ENCODE results near the gene TTLL7.

DNA sequence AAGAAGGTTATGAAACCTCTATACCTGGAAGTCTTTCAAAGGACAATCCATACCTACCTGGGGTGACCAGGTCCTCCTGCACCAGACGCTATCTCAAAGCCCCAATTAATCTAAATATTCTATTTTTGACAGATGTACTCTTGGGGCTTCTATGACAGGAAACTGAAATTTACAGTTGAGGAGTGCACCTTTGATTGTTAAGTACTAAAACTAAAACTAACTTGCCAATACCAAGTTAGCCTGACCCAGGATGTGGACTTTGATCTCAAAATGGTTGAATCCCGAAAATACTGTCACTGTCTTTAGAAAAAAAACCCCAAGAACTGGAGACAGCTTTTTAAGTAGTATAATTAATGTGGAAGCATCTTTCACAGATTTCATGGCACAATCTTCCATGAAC is 162.4 kb downstream of the TTLL7 start:
- TF ChIP-seq, protein P1, sequence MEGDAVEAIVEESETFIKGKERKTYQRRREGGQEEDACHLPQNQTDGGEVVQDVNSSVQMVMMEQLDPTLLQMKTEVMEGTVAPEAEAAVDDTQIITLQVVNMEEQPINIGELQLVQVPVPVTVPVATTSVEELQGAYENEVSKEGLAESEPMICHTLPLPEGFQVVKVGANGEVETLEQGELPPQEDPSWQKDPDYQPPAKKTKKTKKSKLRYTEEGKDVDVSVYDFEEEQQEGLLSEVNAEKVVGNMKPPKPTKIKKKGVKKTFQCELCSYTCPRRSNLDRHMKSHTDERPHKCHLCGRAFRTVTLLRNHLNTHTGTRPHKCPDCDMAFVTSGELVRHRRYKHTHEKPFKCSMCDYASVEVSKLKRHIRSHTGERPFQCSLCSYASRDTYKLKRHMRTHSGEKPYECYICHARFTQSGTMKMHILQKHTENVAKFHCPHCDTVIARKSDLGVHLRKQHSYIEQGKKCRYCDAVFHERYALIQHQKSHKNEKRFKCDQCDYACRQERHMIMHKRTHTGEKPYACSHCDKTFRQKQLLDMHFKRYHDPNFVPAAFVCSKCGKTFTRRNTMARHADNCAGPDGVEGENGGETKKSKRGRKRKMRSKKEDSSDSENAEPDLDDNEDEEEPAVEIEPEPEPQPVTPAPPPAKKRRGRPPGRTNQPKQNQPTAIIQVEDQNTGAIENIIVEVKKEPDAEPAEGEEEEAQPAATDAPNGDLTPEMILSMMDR (conservative IDR thresholded peaks at IDR 0.05; ENCODE audit: low read depth in 2 of 2): no peak
- TF ChIP-seq STAT1 (IDR thresholded peaks at IDR 0.05; ENCODE audit: unreplicated experiment) (no peak), EZH2phosphoT487 (IDR thresholded peaks at IDR 0.05; ENCODE audit: unreplicated experiment) (no peak), EZH2 (IDR thresholded peaks at IDR 0.05; ENCODE audit: low read depth, unreplicated experiment) (no peak), JUNB (IDR thresholded peaks at IDR 0.05; ENCODE audit: unreplicated experiment) (no peak), POLR2AphosphoS5 (IDR thresholded peaks at IDR 0.05; ENCODE audit: low read depth) (no peak)
- TF ChIP-seq, protein P2, sequence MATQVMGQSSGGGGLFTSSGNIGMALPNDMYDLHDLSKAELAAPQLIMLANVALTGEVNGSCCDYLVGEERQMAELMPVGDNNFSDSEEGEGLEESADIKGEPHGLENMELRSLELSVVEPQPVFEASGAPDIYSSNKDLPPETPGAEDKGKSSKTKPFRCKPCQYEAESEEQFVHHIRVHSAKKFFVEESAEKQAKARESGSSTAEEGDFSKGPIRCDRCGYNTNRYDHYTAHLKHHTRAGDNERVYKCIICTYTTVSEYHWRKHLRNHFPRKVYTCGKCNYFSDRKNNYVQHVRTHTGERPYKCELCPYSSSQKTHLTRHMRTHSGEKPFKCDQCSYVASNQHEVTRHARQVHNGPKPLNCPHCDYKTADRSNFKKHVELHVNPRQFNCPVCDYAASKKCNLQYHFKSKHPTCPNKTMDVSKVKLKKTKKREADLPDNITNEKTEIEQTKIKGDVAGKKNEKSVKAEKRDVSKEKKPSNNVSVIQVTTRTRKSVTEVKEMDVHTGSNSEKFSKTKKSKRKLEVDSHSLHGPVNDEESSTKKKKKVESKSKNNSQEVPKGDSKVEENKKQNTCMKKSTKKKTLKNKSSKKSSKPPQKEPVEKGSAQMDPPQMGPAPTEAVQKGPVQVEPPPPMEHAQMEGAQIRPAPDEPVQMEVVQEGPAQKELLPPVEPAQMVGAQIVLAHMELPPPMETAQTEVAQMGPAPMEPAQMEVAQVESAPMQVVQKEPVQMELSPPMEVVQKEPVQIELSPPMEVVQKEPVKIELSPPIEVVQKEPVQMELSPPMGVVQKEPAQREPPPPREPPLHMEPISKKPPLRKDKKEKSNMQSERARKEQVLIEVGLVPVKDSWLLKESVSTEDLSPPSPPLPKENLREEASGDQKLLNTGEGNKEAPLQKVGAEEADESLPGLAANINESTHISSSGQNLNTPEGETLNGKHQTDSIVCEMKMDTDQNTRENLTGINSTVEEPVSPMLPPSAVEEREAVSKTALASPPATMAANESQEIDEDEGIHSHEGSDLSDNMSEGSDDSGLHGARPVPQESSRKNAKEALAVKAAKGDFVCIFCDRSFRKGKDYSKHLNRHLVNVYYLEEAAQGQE (IDR thresholded peaks at IDR 0.05; ENCODE audit: unreplicated experiment): no peak

Measured in GM23338 (cell line).